Measurements from ENCODE around the gene LDHB.
"Not testable (repeated sequence)": the region's sequence is repeated elsewhere in the genome, so short reads cannot be mapped to it uniquely, and the experiment has no call there.

Gene LDHB

GRCh38 chr12:21657326-21658077, at the start of gene LDHB:
TSS of gene LDHB (minus strand) at chr12:21657842. CDS start at chr12:21654671, 3,171 bp downstream.
- peak; percentile 85 for DNase-seq

- DNase-seq = no peak
These were observed 47.2 kb upstream of the LDHB start for GRCh38 chr12:21704847-21705246.

GRCh38 chr12:21699851-21700250, 42.2 kb upstream of the LDHB start:
- DNase-seq = no peak

- no peak for DNase-seq
These were observed 40.4 kb upstream of the LDHB start for GRCh38 chr12:21697904-21698630.

- DNase-seq = no peak
These were observed 39.0 kb upstream of the LDHB start for GRCh38 chr12:21696625-21697024.

GRCh38 chr12:21695986-21696385, 38.3 kb upstream of the LDHB start:
- no peak for DNase-seq

- no peak for DNase-seq
These were observed 37.0 kb upstream of the LDHB start for GRCh38 chr12:21694660-21695059.

- DNase-seq = no peak
These were observed 33.9 kb upstream of the LDHB start for GRCh38 chr12:21691515-21691914.

GRCh38 chr12:21690704-21691368, 33.2 kb upstream of the LDHB start:
- no peak for DNase-seq

GRCh38 chr12:21683115-21683514, 25.5 kb upstream of the LDHB start:
- DNase-seq = no peak

- no peak for DNase-seq
These were observed 21.3 kb upstream of the LDHB start for GRCh38 chr12:21678959-21679358.

- DNase-seq = no peak
These were observed 20.1 kb upstream of the LDHB start for GRCh38 chr12:21677622-21678277.

GRCh38 chr12:21677204-21677603, 19.6 kb upstream of the LDHB start:
- DNase-seq = no peak

GRCh38 chr12:21676776-21677175, 19.1 kb upstream of the LDHB start:
- no peak for DNase-seq

- no peak for DNase-seq
These were observed 18.0 kb upstream of the LDHB start for GRCh38 chr12:21675641-21676040.

- DNase-seq = no peak
These were observed 17.5 kb upstream of the LDHB start for GRCh38 chr12:21675096-21675495.

- not testable (repeated sequence) for DNase-seq
These were observed 16.3 kb upstream of the LDHB start for GRCh38 chr12:21673830-21674552.

GRCh38 chr12:21672146-21672545, 14.5 kb upstream of the LDHB start:
- DNase-seq = no peak

GRCh38 chr12:21666722-21667121, 9.1 kb upstream of the LDHB start:
- DNase-seq = no peak

- no peak for DNase-seq
These were observed 8.2 kb upstream of the LDHB start for GRCh38 chr12:21665816-21666215.

- DNase-seq = no peak
These were observed 4.6 kb upstream of the LDHB start for GRCh38 chr12:21662122-21662792.
